ENCODE data around the gene SLC25A15. TPM values are rescaled to one million over a fixed set of nuclear protein-coding genes. Genes with fewer than 3 reads are reported as not detected.

SLC25A15 gene
- total and polyA plus RNA-seq, 3 donors from 2014 or later, result 22.1 to 42.1 (median 35.7) TPM

- Histone ChIP-seq H3K9me3 (no peaks in the 10 kb centered on the region), H3K4me3 (peak overlapping the region; percentile 66 to 93), H3K27me3 (no peaks in the 10 kb centered on the region), H3K36me3 (ENCODE audit: low read depth, missing control alignments) (no peaks in the 10 kb centered on the region), H3K27ac (peak overlapping the region; percentile 83 to 88), H3K4me1 (peaks cover 9% of the 10 kb centered on the region)
- TF ChIP-seq POLR2A (IDR thresholded peaks at IDR 0.05), result no peak
- TF ChIP-seq CTCF (IDR thresholded peaks at IDR 0.05), result no peak
- 0 to 1% methylated on average over 9 of the region's 9 CpGs for WGBS, 2 donors
- intact Hi-C loops (cut with DNase I; ENCODE audit: low total_unique reads), result no loop called here
- DNase-seq, result no peak
Measured at GRCh38 chr13:40770609-40770933, 18.8 kb upstream of the SLC25A15 start.

GRCh38 chr13:40770934-40771618, 18.3 kb upstream of the SLC25A15 start, which contains the start of gene MRPS31:
Gene MRPS31, minus strand, starts transcription at chr13:40771190. Its CDS starts 54 bp downstream, at chr13:40771136.
- H3K27ac ChIP-seq, result peak within 1 kb of the TSS; percentile 83 to 88
- 1% methylated on average over 45 to 52 of the region's 52 CpGs for WGBS, 2 donors
- H3K36me3 ChIP-seq (ENCODE audit: low read depth, missing control alignments), result no peaks in the 10 kb centered on the region
- peak; percentile 97 for DNase-seq
- no peaks in the 10 kb centered on the region for H3K9me3 ChIP-seq
- intact Hi-C loops (cut with DNase I; ENCODE audit: low total_unique reads), result no loop called here
- TF ChIP-seq POLR2A (IDR thresholded peaks at IDR 0.05) (peak; percentile 37), CTCF (IDR thresholded peaks at IDR 0.05) (no peak)
- no peaks in the 10 kb centered on the region for H3K27me3 ChIP-seq
- H3K4me3 ChIP-seq, result peak within 1 kb of the TSS; percentile 66 to 93
- H3K4me1 ChIP-seq, result peaks cover 9% of the 10 kb centered on the region

GRCh38 chr13:40772765-40773473, 16.5 kb upstream of the SLC25A15 start:
- Histone ChIP-seq H3K4me1 (peaks cover 9% of the 10 kb centered on the region), H3K36me3 (ENCODE audit: low read depth, missing control alignments) (no peaks in the 10 kb centered on the region), H3K27me3 (no peaks in the 10 kb centered on the region), H3K27ac (no peak overlapping the region), H3K9me3 (no peaks in the 10 kb centered on the region), H3K4me3 (no peak overlapping the region)
- no peak for DNase-seq
- TF ChIP-seq CTCF (IDR thresholded peaks at IDR 0.05), result no peak
- TF ChIP-seq POLR2A (IDR thresholded peaks at IDR 0.05), result no peak
- 84 to 88% methylated on average over 6 of the region's 6 CpGs for WGBS, 2 donors
- intact Hi-C loops (cut with DNase I; ENCODE audit: low total_unique reads), result no loop called here

GRCh38 chr13:40774672-40775071, 14.7 kb upstream of the SLC25A15 start:
- intact Hi-C loops (cut with DNase I; ENCODE audit: low total_unique reads), result no loop called here
- H3K4me1 ChIP-seq, result peaks cover 7% of the 10 kb centered on the region
- no peak for DNase-seq
- H3K27me3 ChIP-seq, result no peaks in the 10 kb centered on the region
- WGBS, 2 donors, result 56 to 70% methylated on average over 6 of the region's 6 CpGs
- H3K36me3 ChIP-seq (ENCODE audit: low read depth, missing control alignments), result no peaks in the 10 kb centered on the region
- no peak overlapping the region for H3K27ac ChIP-seq
- no peak overlapping the region for H3K4me3 ChIP-seq
- H3K9me3 ChIP-seq, result no peaks in the 10 kb centered on the region
- no peak for TF ChIP-seq CTCF (IDR thresholded peaks at IDR 0.05)
- no peak for TF ChIP-seq POLR2A (IDR thresholded peaks at IDR 0.05)

Measured in testis (tissue), 3 donors.